Brain microvascular endothelial cell (primary cell): ENCODE results near the gene HLCS.

Experiments
- DNase-seq: peaks from one replicate; pipeline ENCODE4 v3.0.0-alpha.2; 2020
- H3K27ac ChIP-seq: fragments of 250-450 bp; sonication (Bioruptor Pico); 2 replicates; pipeline ENCODE4 v1.5.1; 2020; ENCODE audit warnings: mild to moderate bottlenecking, moderate library complexity
- H3K27me3 ChIP-seq: fragments of 250-450 bp; sonication (Bioruptor Pico); replicated peaks from 2 replicates; pipeline ENCODE4 v1.5.1; 2020; ENCODE audit warnings: mild to moderate bottlenecking
- H3K36me3 ChIP-seq: fragments of 250-450 bp; sonication (Bioruptor Pico); replicated peaks from 2 replicates; pipeline ENCODE4 v1.5.1; 2020; ENCODE audit warnings: mild to moderate bottlenecking
- H3K4me3 ChIP-seq: 2 replicates; pipeline ENCODE4 v1.5.1; 2011; ENCODE audit warnings: low read depth, mild to moderate bottlenecking, control low read depth, low read length, moderate library complexity
- CTCF ChIP-seq: IDR thresholded peaks from 2 replicates; pipeline ENCODE4 v1.5.1; 2011; ENCODE audit warnings: low read depth, mild to moderate bottlenecking, moderate library complexity, low read length, control low read depth, inconsistent platforms; ENCODE audit errors: missing control alignments
- in situ Hi-C: cut with HindIII; loops from 2 replicates; pipeline ENCODE4 v1.10.0; 2017; ENCODE audit warnings: low sequenced_read_pairs, low pct_ligation_motif_present

HLCS gene

GRCh38 chr21:36747815-36748383 is 218.6 kb downstream of the HLCS start:
- TF ChIP-seq CTCF: peak; percentile 32
- in situ Hi-C loops: no loop called here
- DNase-seq: peak; percentile 18
- Histone ChIP-seq H3K36me3 (no peaks in the 10 kb centered on the region), H3K4me3 (peak overlapping the region; percentile 42), H3K27ac (no peak overlapping the region), H3K27me3 (no peaks in the 10 kb centered on the region)

- in situ Hi-C loops: no loop called here
- Histone ChIP-seq H3K27ac (no peak overlapping the region), H3K4me3 (peak overlapping the region; percentile 37), H3K36me3 (no peaks in the 10 kb centered on the region), H3K27me3 (no peaks in the 10 kb centered on the region)
- no peak for TF ChIP-seq CTCF
- DNase-seq: no peak
Measured at GRCh38 chr21:36747041-36747814, 219.2 kb downstream of the HLCS start.

- no peak for TF ChIP-seq CTCF
- DNase-seq: no peak
- in situ Hi-C loops: no loop called here
- Histone ChIP-seq H3K27me3 (no peaks in the 10 kb centered on the region), H3K27ac (no peak overlapping the region), H3K4me3 (no peak overlapping the region), H3K36me3 (no peaks in the 10 kb centered on the region)
Measured at GRCh38 chr21:36745459-36745858, 221.0 kb downstream of the HLCS start.

GRCh38 chr21:36744560-36745231 is 221.8 kb downstream of the HLCS start:
- Histone ChIP-seq H3K27me3 (no peaks in the 10 kb centered on the region), H3K36me3 (no peaks in the 10 kb centered on the region), H3K27ac (no peak overlapping the region), H3K4me3 (no peak overlapping the region)
- DNase-seq: no peak
- in situ Hi-C loops: no loop called here
- no peak for TF ChIP-seq CTCF

- no peak overlapping the region for H3K27ac ChIP-seq
- no peak overlapping the region for H3K4me3 ChIP-seq
- no peak for DNase-seq
- no peaks in the 10 kb centered on the region for H3K27me3 ChIP-seq
- TF ChIP-seq CTCF: no peak
- no peaks in the 10 kb centered on the region for H3K36me3 ChIP-seq
- in situ Hi-C loops: no loop called here
Measured at GRCh38 chr21:36744190-36744559, 222.3 kb downstream of the HLCS start.
